ENCODE measurements around the gene MAP4K2.

The MAP4K2 gene

DNA sequence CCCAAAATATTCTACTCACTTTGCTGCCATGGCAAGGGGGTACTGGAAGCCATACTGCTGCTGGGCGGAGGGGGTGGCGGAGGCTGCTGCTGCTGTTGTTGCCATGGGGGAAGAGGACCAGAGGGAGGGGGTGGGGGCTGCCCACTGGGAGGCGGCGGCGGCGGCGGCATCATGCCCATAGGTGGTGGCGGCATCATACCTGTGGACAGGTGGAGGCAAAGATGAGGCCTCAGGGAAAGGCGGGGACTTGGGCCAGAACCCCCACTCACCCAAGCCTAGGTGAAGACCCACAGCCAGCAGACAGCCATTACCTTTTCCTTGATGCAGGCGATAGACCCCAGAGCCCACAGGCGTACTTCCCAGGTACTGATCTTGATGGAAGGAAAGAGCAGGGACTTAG lies 36.1 kb downstream of the MAP4K2 start:
- DNase-seq, result no peak

DNA sequence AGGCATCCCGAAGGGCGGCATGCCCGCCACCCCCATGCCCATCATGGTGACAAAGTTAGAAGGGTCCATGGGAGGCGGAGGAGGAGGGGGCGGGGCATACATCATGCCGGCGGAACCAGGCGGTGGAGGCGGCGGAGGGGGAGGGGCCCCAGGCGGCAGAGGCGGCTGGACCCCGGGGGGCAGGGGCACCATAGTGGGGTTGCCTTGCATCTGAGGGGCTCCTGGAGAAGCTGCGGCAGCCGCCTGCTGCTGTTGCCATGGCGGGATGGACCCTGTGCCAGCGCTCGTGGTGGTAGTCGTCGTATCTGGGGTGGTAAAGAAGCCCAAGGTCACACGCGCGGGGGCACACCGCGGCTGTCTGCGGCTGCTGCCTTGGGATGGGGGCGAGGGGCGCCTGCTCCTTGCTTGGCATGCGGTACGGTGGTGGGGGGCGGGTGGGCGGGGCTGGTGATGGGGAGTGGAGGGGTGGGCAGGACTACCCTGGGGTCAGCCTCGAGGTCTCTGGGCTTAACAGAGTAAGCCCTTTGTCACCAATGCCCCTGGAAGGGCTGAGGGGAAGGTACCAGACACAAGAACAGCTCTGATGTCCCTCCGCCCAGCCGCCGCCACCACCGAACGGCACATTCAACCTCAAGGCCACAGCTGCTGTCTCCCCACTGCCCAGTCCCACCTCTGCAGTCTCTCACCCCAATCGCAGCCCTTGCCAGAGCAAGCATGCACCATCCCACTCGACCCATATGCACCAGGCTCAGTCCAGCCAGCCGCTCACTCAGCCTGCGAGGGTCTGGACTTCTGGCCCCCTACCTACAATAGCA lies 37.0 kb downstream of the MAP4K2 start:
- DNase-seq, result no peak

DNA sequence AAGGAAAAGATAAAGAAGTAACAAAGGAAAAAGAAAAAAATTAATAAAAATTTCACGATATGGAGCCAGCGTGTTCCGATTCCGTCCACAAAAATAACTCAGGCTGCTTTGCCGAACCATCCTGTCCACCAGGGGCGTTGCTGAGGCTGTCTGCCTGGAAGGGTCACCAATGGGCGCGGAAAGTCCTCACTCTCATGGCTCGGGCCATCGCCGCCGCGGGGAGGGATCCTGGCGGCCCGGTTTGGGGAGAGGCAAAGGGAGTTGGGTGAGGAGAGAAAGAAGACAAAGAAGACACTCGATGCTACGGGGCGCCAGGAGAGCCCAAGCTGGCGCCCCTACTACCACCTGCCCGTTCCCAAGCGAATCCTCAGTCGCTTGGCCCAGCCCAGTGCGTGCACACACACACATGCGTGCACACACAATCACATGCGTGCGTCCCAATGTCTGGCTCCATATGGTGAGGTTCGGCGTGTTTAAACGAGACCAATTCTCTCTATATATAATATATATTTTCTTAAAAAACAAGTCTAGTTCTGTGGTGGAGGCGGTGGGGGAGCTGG lies 37.6 kb downstream of the MAP4K2 start:
- DNase-seq, result no peak

DNA sequence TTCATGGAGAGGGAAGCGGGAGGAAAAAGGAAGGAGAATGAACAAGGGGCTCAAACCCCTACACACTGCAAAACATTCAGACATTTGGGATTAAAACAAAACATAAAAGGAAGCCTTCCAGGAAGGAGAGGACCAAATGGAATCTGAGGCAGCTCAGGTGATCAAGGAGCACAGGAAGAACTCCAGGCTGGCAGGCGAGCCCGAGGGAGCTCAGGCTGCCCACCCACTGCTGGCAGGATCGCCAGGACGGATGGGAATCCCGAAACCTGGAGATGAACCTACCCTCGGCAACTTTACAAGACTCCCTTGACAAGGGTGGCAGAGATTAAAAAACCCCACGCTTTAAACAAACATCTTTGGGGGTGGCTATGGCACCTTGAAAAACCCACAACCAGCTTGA lies 38.3 kb downstream of the MAP4K2 start:
- no peak for DNase-seq

DNA sequence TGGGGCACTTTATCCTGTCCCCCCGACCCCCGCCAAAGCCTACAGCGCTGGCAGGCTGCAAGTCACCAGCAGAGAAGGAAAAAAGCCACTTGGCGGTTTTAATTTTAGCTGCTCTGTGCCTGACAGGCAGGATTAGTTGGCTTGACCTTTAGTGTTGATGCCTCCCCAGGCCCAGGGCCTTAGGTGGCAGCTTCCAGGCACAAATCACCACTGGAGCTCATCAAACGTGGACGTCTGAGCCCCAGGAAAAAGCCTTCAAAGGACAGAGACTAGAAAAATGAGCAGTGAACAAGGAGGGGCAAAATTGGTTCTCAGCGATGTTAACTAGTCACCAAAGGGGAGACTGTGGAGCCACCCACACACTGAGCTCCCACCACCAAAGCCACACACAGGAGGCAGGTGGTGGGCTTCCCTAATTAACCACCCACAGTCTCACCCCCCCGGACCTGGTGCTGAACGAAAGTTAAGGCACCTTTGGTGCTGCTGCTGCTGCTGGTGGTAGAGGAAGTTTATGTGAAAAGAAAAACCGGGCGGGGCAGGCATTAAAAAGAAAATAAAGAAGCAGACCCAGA lies 38.9 kb downstream of the MAP4K2 start:
- no peak for DNase-seq

DNA sequence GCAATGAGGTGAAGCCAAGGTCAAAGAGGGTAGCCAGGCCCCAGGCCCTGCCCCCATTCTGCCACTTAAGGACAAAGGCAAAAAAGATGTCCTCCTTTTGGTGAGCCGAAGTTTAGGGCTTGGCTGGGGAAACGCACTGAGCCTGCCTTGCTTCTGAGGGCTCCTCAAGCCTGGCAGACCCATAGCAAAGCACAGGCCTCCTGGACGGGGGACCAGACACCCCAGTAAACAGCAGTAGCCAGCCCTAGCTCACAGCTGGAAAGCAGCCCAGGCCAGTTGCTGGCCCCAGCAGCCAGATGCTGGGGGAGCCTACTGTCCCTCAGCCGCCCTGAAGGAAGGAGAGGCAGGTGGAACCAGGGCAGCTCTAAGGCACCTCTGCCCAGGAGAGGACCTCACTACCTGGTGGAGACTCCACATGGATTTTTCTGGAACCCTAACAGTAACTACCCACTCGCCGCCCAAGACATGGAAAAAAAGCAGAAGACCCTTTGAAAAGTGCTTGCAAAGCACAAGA lies 39.4 kb downstream of the MAP4K2 start:
- no peak for DNase-seq

DNA sequence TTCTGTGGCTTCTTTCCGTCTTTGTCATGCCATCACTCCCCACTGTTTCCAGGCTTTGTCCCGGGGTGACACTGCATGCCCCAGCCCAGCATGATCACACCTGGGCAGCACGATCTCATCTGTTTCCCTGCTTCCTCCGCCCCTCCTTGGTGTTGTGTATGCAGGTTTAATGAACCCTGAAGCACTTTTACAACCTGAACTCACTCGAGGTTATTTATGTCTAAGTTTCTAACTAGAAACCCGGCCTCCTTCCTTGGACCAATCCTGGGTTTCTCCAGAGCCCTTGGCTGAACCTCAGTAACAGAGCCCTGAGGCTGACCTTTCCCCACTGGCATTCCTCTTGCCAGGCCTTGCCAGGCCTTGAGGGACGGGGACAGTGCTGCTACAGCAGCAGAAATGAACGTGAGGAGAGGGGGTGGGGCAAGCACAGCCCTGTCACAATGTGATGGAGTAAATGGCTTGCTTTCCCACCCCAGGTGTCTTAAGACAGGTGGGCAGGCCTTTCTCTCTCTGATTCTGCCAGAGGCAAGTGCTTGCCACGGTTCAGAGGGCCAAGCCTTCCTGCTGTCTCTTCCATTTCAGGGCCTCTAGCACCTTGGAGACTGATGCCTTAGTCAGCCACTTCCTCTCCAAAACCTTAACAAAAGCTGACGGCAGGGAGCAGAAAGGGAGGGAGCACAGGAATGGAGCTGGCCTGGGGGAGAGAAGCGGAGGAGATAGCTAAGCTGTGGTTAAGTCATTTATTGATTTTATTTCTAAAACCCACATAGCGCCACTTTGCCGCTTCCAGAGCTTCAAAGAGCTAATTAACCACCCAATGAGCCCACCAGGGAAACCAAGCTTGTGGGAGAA lies 40.1 kb downstream of the MAP4K2 start:
- DNase-seq, result no peak

DNA sequence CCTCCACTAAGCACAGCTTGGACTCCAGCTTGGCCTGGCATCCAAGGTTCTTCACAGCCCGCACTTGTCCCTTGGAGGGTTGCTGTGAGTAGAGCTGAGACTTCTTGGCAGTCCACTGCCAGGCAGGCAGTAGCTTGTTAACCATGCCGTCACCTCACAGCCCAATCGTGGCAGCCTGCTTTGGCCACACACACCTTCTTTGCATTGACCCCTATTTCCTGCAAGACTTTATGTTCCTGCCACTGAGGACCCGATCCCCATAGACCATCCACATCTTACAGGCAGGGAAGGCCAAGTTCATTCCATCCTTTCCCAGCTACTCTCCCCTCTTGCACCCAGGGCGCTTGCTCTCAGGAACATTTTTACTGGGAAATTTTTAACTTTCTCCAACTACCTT lies 40.7 kb downstream of the MAP4K2 start:
- no peak for DNase-seq

DNA sequence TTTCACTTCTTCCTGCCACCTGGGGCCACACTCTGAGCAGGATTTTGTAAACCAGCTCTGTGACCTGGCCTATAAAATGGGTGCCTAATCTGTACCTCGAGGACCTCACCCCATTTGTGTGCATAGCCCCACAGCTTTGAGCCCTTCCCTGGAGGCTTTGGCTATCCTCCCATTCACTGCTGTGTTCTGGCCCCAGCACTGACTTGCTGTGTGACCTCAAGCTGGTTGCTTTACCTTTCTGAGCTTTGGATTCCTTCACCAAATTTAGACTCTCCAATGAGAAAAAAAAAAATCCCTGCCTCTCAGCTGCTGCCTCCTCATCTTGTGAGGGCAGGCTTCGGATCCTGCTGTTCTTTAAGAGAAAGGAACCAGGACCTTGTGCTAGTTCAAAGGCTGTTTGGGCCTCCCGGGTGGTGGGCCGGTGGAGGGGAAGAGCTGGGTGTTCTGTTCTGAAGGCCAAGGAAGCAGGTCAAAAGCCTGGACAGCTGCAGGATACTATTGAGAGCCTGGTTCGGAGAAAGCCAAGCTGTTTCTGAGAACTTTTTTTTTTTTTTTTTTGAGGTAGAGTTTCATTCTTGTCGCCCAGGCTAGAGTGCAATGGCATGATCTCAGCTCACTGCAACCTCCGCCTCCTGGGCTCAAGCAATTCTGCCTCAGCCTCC lies 42.1 kb downstream of the MAP4K2 start:
- no peak for DNase-seq

DNA sequence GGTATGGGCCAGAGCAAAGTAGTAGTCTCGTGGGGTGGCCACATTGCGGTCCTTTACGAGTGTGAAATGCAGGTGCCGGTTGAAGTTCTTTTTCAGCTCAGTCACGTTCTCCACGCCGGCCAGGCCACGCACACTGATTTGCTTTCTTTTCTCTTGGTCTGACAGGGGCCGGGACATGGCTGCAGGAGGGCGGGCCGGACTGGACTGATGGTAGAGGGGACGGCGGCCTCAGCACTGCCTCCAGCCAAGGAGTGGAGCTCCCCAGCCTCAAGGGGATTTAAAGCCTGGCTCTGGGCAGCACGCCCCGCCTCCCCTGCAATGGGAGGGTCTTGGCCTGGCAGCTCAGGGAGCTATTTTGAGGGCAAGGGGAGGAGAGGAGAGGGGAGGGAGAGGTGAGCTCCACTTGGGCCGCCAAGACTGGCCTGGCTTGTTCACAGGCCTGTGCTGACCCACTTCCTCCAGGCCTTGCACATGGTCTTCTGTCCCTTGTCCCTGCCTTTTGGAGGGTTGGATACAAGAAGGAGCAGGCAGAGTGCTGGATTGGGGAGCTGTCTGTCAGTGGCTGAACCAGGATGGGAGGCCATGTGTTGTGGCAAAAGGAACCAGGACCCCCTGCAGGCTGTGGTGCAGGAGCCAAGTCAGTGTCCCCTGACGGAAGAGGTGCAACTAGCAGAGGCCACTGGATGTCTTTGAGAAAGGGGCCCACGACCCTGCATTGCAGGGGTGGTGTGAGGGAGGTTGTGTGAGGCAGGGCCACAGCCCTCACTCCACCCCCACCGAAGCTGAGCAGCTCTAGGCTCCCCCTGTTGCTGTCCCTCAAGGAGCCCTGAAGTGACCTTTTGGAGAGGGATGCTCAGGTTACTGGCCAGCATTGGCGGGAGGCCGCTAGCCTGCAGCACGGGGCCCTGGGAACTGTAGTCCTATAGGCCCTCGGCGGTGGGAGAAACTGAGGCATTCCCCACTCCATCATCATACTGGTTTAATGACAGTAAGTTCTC lies 43.0 kb downstream of the MAP4K2 start, which contains the start of gene PYGM:
Gene PYGM, minus strand, starts transcription at position 253 of the 998 bp plus-strand sequence. Its CDS starts 76 bp downstream, at position 177.
- no peak for DNase-seq

DNA sequence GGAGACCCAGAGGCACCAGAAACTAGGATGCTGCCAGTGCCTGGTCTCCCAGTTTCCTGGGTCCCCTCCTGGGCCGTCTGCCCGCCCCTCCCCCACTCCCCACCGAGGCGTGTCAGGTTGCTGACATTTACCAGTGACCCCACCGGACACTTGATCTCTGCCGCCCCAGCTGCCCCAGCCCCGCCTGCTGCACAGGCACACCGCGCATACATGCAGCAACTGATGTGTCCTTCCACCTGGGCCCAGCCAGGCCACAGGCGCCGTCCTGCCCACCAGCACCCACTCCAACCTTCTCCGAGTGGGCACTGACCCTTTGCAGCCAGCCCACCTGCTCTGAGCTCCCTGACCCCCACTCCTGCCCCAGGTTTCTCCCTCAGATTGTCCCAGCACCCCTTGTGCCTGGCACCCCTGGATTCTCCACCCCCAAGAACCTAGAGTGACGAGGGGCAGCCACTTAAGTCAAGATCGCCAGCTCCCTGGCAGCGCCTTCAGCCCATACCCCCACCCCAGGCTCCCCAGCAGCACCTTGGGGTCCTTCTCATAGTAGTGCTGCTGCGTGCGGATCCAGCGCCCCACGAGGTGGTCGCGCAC lies 43.8 kb downstream of the MAP4K2 start:
- DNase-seq, result no peak

DNA sequence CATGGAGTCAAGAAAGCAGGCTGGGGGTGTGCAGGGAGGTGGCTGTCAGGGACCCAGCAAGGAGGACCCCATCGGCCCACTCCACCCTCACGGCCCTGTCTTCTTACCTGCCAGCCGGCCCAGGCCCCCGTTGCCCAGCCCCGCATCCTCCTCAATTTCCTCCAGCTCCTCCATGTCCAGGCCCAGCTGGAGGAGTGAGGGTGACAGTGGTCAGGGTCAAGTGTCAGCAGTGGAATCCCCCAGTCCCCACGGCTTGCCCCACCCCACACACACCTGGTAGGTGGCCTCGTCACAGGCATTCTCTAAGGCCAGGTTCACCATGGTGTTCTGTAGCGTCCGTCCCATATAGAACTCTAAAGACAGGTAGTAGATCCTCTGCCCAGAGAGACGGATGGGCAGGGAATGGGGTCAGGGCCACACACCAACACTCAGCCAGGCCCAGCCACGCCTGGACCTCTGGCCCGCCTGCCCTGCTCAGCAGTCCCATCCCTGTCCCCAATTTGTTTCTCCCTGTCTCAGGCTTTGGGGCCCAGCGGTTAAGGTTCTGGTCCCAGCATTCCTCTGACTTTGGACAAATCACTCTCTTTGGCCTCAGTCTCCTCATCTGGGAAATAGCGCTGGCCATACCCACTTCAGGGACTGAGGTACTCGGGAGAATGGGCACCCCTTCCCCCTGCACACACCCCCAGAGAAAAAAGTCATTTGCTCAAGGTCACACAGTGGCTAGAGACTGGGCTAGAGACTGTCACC lies 44.5 kb downstream of the MAP4K2 start:
- no peak for DNase-seq

DNA sequence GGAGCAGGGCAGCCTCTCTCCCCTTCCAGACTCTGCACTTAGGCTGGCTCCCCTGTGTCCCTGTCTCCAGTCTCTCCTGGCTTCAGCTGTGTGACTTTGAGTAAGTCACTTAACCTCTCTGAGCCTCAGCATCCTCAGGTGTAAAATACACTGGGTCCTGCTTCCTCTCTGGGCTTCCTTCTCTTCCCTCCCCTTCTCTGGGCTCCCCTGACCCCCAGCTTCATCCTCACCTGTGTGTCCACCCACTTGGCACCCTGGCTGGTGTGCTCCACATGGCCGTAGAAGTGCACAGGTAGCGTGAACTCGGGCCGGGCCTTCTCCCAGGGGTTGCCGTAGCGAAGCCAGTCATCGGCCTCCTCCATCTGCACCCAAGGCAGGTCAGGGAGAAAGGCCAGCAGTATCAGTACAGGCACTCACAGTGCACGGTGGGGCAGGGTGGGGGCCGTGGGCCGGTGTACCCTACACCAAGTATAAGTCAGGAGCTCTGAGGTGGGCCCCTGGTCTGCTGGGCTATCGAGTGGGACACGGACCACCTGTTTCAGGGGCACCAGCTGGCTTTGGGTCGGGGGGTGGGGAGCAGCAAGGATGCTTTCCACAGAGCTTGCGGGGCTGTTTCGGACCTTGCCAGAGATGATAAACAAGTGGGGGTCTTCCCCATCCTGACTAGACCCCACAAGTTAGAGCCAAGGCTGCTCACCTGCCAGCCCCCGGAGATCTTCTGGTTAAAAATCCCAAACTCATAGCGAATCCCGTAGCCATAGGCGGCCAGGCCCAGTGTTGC lies 45.3 kb downstream of the MAP4K2 start:
- DNase-seq, result no peak

DNA sequence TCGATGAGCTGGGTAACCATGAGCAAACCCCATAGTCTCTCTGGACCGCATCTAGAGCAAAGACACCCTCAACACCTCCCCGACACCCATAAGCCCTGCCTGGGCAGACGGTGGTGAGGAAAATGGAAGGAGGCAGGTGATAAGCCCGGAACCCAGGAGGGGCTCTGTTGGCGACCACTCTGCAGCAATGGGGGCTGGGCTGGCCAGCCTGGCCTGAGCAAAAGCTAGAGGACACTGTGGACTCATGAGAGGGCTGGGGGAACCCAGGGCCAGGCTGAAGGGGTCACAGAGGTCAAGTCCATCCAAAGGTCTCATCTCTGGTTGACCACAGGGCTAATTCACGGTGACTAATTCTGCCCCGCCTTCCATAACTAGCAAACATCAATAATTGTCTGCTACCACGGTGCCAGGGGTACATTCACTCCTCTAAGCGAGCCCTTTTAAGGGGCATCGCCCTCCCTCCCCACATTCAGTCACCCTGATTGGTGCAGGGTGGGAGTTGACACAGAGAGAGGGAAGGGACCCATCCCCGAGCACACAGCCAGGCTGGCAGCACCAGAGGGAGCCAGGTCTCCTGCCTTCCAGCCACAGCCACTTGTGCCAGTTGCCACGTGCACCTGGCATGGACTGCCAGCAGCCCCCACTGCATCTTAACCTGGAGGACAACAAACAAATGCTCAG lies 47.2 kb downstream of the MAP4K2 start:
- no peak for DNase-seq

DNA sequence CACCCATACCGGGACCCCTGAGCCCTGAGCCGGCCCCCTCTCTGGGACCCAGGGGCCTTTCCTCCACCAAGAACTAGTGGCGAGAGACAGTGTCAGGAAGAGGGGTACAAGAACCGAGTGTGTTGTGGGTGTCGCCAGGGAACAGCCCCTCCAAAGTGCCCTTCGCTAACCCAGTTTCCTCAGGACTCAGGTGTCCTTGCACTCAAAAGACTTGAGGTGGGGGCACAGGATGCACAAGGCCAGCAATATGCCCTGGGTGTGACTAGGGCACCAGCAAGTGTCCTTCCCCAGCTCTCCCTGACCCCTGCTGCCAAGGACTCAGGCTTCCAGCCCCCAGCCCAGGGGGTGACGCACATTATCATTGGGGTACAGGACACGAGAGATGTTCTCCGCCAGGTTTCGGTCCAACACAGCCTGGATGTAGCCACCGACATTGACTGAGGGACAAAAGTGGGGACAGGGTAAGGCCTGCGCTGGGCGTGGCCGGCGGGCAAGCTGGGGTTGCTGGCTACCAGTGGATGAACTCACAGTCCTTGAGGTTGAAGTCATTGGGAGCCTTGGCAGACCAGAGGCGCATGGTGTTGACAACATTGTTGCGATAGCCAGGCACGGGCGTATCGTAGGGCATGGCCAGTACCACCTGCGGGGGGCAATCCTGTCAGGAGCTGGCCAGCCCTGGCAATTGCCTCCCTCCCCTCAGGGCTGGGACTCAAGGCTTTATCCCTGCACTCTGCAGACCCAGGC lies 47.9 kb downstream of the MAP4K2 start:
- no peak for DNase-seq

DNA sequence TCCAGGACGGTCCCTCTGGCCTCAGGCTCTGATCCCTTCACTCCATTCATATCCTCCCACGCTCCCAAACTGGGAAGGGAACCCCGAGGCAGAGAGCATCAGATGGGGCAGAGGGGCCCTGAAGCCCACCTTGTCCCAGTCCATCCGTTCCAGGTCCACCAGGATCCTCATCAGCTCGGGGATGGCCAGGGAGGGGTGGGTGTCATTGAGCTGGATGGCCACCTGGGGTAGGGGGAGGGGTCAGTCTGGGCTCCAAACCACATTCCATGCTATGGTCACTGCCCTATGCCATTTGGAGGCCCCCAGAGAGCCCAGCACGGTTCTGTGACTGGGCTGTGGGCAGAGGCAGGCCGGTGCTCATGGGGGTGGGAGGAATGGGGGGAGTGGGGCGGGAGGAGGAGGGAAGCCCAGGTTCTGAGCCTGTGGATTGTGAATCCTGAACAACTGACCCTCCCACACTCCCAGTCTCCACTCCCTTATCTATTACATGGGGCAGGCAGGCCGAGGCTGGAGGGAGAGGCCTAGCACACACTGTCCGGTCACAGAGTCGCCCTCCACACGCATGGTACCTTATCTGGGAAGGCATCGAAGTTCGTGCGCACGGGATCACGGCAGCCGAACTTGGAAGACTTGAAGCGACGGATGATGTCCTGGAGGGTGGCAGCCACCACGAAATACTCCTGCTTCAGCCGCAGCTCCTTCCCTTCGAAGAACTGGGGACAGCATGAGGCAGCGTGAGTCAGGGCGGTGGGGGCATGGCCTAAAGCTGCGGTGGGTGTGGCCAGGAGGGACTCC lies 48.7 kb downstream of the MAP4K2 start:
- DNase-seq, result no peak

Data from KG1 (cell line).